ENCODE measurements around the gene SNTA1. TPM values are rescaled to one million over a fixed set of nuclear protein-coding genes. Genes with fewer than 3 reads are reported as not detected.
A peak's percentile ranks its signal among the peaks of the same experiment; 100 is the strongest.

Gene SNTA1
- polyA plus RNA-seq, 1 of the 3 experiments (the other 2 are of a cell fraction): 11.2 TPM

DNA sequence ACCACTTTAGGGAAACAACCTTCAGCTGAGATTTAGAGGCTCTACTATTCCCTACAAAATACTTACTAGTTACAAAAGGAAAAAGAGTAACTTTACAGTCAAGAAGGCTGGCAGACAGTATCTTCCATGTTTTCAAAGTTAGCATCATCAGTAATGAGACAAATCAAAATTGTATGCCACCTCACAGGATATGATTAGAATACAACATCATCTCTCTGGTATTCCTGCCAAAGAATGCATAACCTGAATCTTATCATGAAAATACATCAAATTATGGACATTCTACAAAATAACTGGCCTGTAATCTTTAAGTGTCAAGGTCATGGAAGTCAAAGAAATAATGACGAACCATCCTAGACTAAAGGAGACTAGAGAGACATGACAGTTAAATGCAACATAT lies 80.7 kb downstream of the SNTA1 start:
- Histone ChIP-seq H3K9me2 (no peaks in the 10 kb centered on the region), H3K4me1 (ENCODE audit: control insufficient read depth in 1 of 2, insufficient read depth in 2 of 2, low read depth in 1 of 2, low read length in 1 of 2) (peaks cover 0 to 10% of the 10 kb centered on the region in 2 experiments; a peak in 2 of 4 replicates), H3K9me3 (no peaks in the 10 kb centered on the region), H3K4me2 (no peak overlapping the region), H3K9ac (no peak overlapping the region), H3F3A (replicated peaks; ENCODE audit: insufficient read depth) (peaks cover 5% of the 10 kb centered on the region), H4K20me1 (ENCODE audit: insufficient read depth) (no peaks in the 10 kb centered on the region), H2AFZ (ENCODE audit: low read depth) (no peak overlapping the region), H3K79me2 (ENCODE audit: insufficient read depth) (no peaks in the 10 kb centered on the region), H3K27me3 (ENCODE audit: insufficient read depth) (no peaks in the 10 kb centered on the region), H3K27ac (ENCODE audit: low read depth in 2 of 2, low read length in 1 of 2) (peak overlapping the region in 1 of 2 experiments; percentile 49; a peak in 2 of 4 replicates), H3K4me3 (ENCODE audit: low read depth in 2 of 2, low read length in 1 of 2) (no peak overlapping the region), H3K36me3 (replicated peaks in 1 of 2; ENCODE audit: control insufficient read depth in 1 of 2, insufficient read depth in 2 of 2, low read length in 1 of 2) (peaks cover 43 to 56% of the 10 kb centered on the region in 2 experiments)
- DNase-seq: no peak
- ChIA-PET POLR2A (no interaction called here), CTCF (no interaction called here)
- WGBS (ENCODE audit: low lambda C conversion rate): 14% methylated on average over 1 of the region's 1 CpG
- TF ChIP-seq TCF12 (IDR thresholded peaks at IDR 0.05): 0 out of 2 replicates have a peak, but pooled peaks have one; percentile 6
- TF ChIP-seq, protein P1, sequence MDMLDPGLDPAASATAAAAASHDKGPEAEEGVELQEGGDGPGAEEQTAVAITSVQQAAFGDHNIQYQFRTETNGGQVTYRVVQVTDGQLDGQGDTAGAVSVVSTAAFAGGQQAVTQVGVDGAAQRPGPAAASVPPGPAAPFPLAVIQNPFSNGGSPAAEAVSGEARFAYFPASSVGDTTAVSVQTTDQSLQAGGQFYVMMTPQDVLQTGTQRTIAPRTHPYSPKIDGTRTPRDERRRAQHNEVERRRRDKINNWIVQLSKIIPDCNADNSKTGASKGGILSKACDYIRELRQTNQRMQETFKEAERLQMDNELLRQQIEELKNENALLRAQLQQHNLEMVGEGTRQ (IDR thresholded peaks at IDR 0.05; ENCODE audit: borderline replicate concordance, low read depth, low read length): no peak

DNA sequence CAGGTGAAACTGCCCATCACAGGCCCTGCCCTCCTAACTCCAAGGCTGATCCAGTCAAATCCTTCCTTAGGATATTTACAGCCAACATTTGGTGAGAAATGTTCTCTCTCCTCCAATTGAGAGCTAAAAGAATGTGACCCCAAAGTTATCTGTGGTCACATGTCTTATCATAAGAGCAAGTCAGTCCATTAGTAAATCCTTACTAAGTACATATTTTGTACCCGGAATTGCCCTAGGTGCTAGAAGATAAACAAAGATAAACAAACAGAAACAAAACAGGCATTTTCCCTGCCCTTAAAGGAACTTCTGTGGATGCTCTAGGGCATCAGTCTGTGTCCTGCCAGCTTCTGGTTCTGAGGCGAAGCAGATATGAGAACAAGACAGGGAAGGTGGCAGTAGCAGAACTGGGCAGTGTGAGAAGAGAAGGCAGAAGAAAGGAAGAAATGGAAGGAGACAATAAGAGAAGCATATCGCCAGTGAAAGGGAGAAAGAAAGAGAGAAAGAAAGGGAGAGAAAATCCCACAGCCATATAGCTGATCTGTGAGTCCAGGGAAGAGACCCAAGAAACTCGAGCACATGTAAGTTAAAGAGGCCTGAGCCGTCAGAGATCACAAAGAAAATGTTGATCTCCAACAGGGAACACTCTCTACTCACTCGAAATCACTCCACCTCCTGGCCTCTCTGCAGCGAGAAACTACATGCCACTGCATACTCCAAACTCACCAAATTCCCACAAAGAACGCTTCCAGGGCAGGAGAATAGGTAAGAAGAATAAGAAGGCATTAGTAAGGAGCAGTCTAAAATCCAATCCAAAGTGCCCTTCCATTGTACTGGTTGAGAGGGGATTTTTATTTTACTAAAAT lies 83.9 kb downstream of the SNTA1 start:
- Histone ChIP-seq H3K79me2 (ENCODE audit: insufficient read depth) (no peaks in the 10 kb centered on the region), H2AFZ (ENCODE audit: low read depth) (no peak overlapping the region), H3K9me3 (no peaks in the 10 kb centered on the region), H4K20me1 (ENCODE audit: insufficient read depth) (no peaks in the 10 kb centered on the region), H3K9me2 (no peaks in the 10 kb centered on the region), H3K27me3 (ENCODE audit: insufficient read depth) (no peaks in the 10 kb centered on the region), H3F3A (replicated peaks; ENCODE audit: insufficient read depth) (peaks cover 5% of the 10 kb centered on the region), H3K4me3 (ENCODE audit: low read depth in 2 of 2, low read length in 1 of 2) (no peak overlapping the region), H3K4me2 (no peak overlapping the region), H3K27ac (ENCODE audit: low read depth in 2 of 2, low read length in 1 of 2) (no peak overlapping the region), H3K4me1 (ENCODE audit: control insufficient read depth in 1 of 2, insufficient read depth in 2 of 2, low read depth in 1 of 2, low read length in 1 of 2) (peaks cover 0 to 10% of the 10 kb centered on the region in 2 experiments; a peak in 2 of 4 replicates), H3K36me3 (replicated peaks in 1 of 2; ENCODE audit: control insufficient read depth in 1 of 2, insufficient read depth in 2 of 2, low read length in 1 of 2) (peaks cover 30 to 36% of the 10 kb centered on the region in 2 experiments), H3K9ac (no peak overlapping the region)
- ChIA-PET CTCF (no interaction called here), POLR2A (no interaction called here)
- 93% methylated on average over 8 of the region's 8 CpGs for WGBS (ENCODE audit: low lambda C conversion rate)
- DNase-seq: no peak
- TF ChIP-seq FOSL2 (IDR thresholded peaks at IDR 0.05; ENCODE audit: borderline replicate concordance, low read depth): no peak
- TF ChIP-seq, protein P2, sequence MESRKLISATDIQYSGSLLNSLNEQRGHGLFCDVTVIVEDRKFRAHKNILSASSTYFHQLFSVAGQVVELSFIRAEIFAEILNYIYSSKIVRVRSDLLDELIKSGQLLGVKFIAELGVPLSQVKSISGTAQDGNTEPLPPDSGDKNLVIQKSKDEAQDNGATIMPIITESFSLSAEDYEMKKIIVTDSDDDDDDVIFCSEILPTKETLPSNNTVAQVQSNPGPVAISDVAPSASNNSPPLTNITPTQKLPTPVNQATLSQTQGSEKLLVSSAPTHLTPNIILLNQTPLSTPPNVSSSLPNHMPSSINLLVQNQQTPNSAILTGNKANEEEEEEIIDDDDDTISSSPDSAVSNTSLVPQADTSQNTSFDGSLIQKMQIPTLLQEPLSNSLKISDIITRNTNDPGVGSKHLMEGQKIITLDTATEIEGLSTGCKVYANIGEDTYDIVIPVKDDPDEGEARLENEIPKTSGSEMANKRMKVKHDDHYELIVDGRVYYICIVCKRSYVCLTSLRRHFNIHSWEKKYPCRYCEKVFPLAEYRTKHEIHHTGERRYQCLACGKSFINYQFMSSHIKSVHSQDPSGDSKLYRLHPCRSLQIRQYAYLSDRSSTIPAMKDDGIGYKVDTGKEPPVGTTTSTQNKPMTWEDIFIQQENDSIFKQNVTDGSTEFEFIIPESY (IDR thresholded peaks at IDR 0.05; ENCODE audit: borderline replicate concordance, low read depth): no peak
- TF ChIP-seq ELF1 (IDR thresholded peaks at IDR 0.05): no peak
- TF ChIP-seq RXRA (IDR thresholded peaks at IDR 0.05; ENCODE audit: borderline replicate concordance, low read depth): no peak
- TF ChIP-seq RFX5 (IDR thresholded peaks at IDR 0.05; ENCODE audit: low read length): no peak
- no peak for TF ChIP-seq RCOR1 (IDR thresholded peaks at IDR 0.05; ENCODE audit: low read length)
- no peak for TF ChIP-seq JUND (IDR thresholded peaks at IDR 0.05)
- TF ChIP-seq, protein P3, sequence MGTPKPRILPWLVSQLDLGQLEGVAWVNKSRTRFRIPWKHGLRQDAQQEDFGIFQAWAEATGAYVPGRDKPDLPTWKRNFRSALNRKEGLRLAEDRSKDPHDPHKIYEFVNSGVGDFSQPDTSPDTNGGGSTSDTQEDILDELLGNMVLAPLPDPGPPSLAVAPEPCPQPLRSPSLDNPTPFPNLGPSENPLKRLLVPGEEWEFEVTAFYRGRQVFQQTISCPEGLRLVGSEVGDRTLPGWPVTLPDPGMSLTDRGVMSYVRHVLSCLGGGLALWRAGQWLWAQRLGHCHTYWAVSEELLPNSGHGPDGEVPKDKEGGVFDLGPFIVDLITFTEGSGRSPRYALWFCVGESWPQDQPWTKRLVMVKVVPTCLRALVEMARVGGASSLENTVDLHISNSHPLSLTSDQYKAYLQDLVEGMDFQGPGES (IDR thresholded peaks at IDR 0.05; ENCODE audit: low read depth, low read length): no peak
- TF ChIP-seq POLR2AphosphoS5 (IDR thresholded peaks at IDR 0.05; ENCODE audit: low read depth, low read length): no peak
- no peak for TF ChIP-seq SMC3 (IDR thresholded peaks at IDR 0.05; ENCODE audit: low read depth, low read length)
- TF ChIP-seq RAD21 (IDR thresholded peaks at IDR 0.05; ENCODE audit: low read length): no peak
- no peak for TF ChIP-seq MXI1 (IDR thresholded peaks at IDR 0.05; ENCODE audit: low read depth, low read length)
- no peak for TF ChIP-seq EZH2phosphoT487 (IDR thresholded peaks at IDR 0.05; ENCODE audit: borderline replicate concordance, low read depth)
- no peak for TF ChIP-seq FOXJ3 (CRISPR knock-in tag; IDR thresholded peaks at IDR 0.05)
- TF ChIP-seq TCF12 (IDR thresholded peaks at IDR 0.05): no peak
- no peak for TF ChIP-seq TAF1 (IDR thresholded peaks at IDR 0.05; ENCODE audit: borderline replicate concordance, low read depth, low read length)
- no peak for TF ChIP-seq GABPA (IDR thresholded peaks at IDR 0.05; ENCODE audit: low read depth)
- no peak for TF ChIP-seq NRF1 (IDR thresholded peaks at IDR 0.05; ENCODE audit: low read depth, low read length)

Data from SK-N-SH (cell line).